ENCODE results near the gene MPRIP. TPM values are rescaled to one million over a fixed set of nuclear protein-coding genes. Genes with fewer than 3 reads are reported as not detected.

MPRIP gene
- total and polyA plus RNA-seq, 2 donors (not counting 3 experiments of a cell fraction or from before 2014, with no cell fraction given): 94.6 to 246 TPM

DNA sequence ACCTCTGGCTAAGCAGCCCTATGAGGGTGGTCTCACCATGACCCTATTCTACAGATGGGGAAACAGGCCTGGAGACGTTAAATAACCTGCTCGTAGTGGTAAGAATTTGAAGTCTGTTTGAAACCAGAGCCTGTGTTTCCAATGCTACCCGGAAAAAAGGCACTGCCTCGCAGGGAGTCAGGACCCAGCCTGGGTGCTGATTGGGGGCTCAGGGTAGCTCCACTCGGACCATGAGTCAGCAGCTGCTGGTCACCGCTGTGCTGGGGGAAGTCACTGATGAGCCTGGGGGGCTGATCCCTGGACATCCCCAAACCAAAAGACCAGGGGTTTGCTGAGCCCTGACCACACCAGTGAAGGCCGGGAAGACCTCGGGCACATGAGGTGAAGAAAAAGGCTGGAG, 173.3 kb downstream of the MPRIP start:
- POLR2A ChIA-PET: no interaction called here
- no peaks in the 10 kb centered on the region for H3K9me3 ChIP-seq (replicated peaks; ENCODE audit: control insufficient read depth, insufficient read depth, low read length)
- CTCF ChIA-PET: interaction anchor here (1.7 kb wide), 1 partner anchor 74 kb away, joined by 3 read pairs; no protein-coding TSS in a partner anchor
- no peak overlapping the region for H3K4me3 ChIP-seq (replicated peaks in 1 of 3; ENCODE audit: insufficient read depth in 1 of 3, low read depth in 1 of 3, low read length in 3 of 3)
- H3K27ac ChIP-seq (ENCODE audit: insufficient read depth, low read depth, low read length): no peak overlapping the region
- DNase-seq (ENCODE audit: low read depth, low spot score): no peak
- intact Hi-C loops (cut with micrococcal nuclease): no loop called here
- peaks cover 17 to 64% of the 10 kb centered on the region in 2 experiments for H3K36me3 ChIP-seq (ENCODE audit: control insufficient read depth in 2 of 2, extremely low read depth in 1 of 2, insufficient read depth in 2 of 2, low read length in 2 of 2)
- H3K27me3 ChIP-seq (ENCODE audit: control insufficient read depth in 2 of 2, insufficient read depth in 2 of 2, low read length in 2 of 2): no peaks in the 10 kb centered on the region
- no peaks in the 10 kb centered on the region for H3K79me2 ChIP-seq (ENCODE audit: control insufficient read depth, insufficient read depth, low read length)
- dilution Hi-C loops (cut with MboI; ENCODE audit: extremely low pct_ligation_motif_present, low sequenced_read_pairs): no loop called here
- H2AFZ ChIP-seq (ENCODE audit: low read depth, low read length): no peak overlapping the region
- no peaks in the 10 kb centered on the region for H3K4me1 ChIP-seq (ENCODE audit: control insufficient read depth, extremely low read depth, insufficient read depth, low read length)
- BruUV-seq (replicated peaks): no TSS peak
- no peaks in the 10 kb centered on the region for H4K20me1 ChIP-seq (replicated peaks; ENCODE audit: control insufficient read depth, extremely low read depth, insufficient read depth, low read length)
- no peak overlapping the region for H3K9ac ChIP-seq (replicated peaks; ENCODE audit: extremely low read depth, insufficient read depth, low read length)
- no peak for FAIRE-seq
- TF ChIP-seq MYC (IDR thresholded peaks at IDR 0.05; ENCODE audit: low read depth, low read length) (no peak), EZH2 (IDR thresholded peaks at IDR 0.05; ENCODE audit: borderline replicate concordance, low read depth, low read length, severe bottlenecking) (no peak), POLR2A (IDR thresholded peaks at IDR 0.05; ENCODE audit: low read depth, low read length) (no peak), JUN (IDR thresholded peaks at IDR 0.05; ENCODE audit: borderline replicate concordance, insufficient read depth, insufficient read length, low read depth) (no peak), FOS (IDR thresholded peaks at IDR 0.05; ENCODE audit: borderline replicate concordance, insufficient read depth, low read length) (no peak), POLR2AphosphoS5 (IDR thresholded peaks at IDR 0.05; ENCODE audit: insufficient read depth, low read depth, low read length) (no peak), GATA2 (IDR thresholded peaks at IDR 0.05; ENCODE audit: insufficient read depth, insufficient read length, low read depth, low read length) (no peak)
- TF ChIP-seq, protein P1, sequence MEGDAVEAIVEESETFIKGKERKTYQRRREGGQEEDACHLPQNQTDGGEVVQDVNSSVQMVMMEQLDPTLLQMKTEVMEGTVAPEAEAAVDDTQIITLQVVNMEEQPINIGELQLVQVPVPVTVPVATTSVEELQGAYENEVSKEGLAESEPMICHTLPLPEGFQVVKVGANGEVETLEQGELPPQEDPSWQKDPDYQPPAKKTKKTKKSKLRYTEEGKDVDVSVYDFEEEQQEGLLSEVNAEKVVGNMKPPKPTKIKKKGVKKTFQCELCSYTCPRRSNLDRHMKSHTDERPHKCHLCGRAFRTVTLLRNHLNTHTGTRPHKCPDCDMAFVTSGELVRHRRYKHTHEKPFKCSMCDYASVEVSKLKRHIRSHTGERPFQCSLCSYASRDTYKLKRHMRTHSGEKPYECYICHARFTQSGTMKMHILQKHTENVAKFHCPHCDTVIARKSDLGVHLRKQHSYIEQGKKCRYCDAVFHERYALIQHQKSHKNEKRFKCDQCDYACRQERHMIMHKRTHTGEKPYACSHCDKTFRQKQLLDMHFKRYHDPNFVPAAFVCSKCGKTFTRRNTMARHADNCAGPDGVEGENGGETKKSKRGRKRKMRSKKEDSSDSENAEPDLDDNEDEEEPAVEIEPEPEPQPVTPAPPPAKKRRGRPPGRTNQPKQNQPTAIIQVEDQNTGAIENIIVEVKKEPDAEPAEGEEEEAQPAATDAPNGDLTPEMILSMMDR (IDR thresholded peaks at IDR 0.05; ENCODE audit: extremely low read depth in 1 of 2, insufficient read depth in 1 of 2, low read depth in 1 of 2, low read length in 2 of 2): no peak
- TF ChIP-seq, protein P2, sequence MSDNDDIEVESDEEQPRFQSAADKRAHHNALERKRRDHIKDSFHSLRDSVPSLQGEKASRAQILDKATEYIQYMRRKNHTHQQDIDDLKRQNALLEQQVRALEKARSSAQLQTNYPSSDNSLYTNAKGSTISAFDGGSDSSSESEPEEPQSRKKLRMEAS (IDR thresholded peaks at IDR 0.05; ENCODE audit: insufficient read depth, insufficient read length): no peak
- no peaks in the 10 kb centered on the region for H3K9me1 ChIP-seq (replicated peaks; ENCODE audit: control insufficient read depth, extremely low read depth, insufficient read depth, low read length)
- H3K4me2 ChIP-seq (ENCODE audit: insufficient read depth, low read length): no peak overlapping the region

Data from endothelial cell of umbilical vein (primary cell).